ENCODE results near the gene C17orf78.
"Not testable (repeated sequence)": the region's sequence is repeated elsewhere in the genome, so short reads cannot be mapped to it uniquely, and the experiment has no call there.

The C17orf78 gene

GRCh38 chr17:37375706-37376105, at the start of gene C17orf78:
C17orf78 (plus strand) TSS chr17:37375985; CDS start chr17:37376093, 108 bp downstream.
- no peak for DNase-seq

DNA sequence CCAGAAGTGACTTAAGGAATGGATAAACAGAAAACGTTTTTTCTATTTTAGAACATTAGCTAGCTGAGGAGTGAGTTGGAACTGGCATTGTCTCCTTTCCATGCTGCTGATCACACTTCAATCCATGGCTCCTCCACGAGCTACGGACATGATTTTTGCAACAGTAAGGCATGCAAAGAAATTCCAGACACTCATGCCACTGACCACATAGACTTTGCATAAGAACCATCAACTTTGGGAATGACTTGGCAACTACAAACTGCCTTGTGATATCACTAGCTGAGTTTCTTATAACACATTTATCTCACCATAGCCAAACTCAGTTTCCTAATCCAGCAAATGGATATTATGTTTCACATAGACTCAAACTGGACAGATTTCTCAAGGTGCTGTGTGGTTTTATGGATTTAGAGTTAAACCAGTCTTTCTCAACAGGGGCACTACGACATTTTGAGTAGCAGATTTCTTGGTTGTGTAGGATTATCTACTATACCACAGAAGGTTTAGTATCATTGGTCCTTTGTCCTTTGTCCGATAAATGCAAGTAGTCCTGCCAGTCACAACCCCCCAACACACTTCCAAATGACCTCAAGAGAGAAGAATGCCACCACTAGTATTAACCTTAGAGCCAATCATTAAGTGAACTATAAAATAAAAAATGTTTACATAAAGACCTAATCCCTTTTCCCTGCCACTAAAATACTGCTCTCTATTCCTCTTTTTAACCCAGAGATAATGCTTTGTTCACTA, 48.3 kb upstream of the C17orf78 start:
- DNase-seq, result no peak

- no peak for DNase-seq
Observed at GRCh38 chr17:37338847-37339246, 36.9 kb upstream of the C17orf78 start.

GRCh38 chr17:37339321-37339720, 36.5 kb upstream of the C17orf78 start:
- no peak for DNase-seq

DNA sequence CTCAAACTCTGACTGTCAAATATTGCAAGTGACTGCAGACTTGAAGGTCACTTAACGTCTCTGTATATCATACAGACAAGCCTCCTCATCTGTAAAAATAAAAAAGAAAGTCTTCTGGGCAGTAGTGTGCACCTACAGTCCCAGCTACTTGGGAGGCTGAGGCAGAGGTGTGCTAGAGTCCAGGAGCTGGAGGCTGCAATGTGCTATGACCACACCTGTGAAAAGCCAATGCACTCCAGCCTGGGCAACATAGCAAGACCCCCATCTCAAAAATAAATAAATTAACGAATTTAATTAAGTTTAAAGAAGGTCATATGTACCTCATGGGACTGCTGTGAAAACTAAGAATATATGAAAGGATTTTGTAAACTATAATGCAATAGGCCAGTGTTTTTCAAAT, 35.0 kb upstream of the C17orf78 start:
- DNase-seq, result no peak

DNA sequence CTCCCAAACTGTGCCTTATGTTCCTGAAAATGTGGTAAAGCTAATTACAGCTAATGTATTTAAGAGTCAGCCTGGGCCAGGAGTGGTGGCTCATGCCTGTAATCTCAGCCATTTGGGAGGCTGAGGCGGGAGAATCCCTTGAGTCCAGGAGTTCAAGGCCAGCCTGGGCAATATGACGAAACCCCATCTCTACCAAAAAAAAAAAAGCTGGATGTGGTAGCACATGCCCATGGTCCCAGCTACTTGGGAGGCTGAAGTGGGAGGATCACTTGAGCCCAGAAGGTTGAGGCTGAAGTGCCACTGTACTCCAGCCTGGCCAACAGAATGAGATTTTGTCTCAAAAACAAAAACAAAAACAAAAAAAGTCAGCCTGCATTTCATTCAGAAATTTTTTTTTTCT, 33.2 kb upstream of the C17orf78 start:
- no peak for DNase-seq

GRCh38 chr17:37344519-37344918, 31.3 kb upstream of the C17orf78 start:
- DNase-seq, result no peak

DNA sequence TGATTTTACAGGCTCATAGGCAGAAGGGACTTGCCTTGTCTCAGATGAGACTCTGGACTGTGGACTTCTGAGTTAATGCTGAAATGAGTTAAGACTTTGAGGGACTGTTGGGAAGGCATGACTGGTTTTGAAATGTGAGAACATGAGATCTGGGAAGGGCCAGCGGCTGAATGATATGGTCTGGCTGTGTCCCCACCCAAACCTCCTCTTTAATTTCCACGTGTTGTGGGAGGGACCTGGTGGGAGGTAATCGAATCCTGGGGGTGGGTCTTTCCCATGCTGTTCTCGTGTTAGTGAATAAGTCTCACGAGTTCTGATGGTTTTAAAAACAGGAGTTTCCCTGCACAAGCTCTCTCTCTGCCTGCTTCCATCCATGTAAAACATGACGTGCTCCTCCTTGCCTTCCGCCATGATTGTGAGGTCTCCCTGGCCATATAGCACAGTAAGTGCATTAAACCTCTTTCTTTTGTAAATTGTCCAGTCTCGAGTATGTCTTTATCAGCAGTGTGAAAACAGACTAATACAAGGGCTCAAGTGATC, 28.9 kb upstream of the C17orf78 start:
- not testable (repeated sequence) for DNase-seq

DNA sequence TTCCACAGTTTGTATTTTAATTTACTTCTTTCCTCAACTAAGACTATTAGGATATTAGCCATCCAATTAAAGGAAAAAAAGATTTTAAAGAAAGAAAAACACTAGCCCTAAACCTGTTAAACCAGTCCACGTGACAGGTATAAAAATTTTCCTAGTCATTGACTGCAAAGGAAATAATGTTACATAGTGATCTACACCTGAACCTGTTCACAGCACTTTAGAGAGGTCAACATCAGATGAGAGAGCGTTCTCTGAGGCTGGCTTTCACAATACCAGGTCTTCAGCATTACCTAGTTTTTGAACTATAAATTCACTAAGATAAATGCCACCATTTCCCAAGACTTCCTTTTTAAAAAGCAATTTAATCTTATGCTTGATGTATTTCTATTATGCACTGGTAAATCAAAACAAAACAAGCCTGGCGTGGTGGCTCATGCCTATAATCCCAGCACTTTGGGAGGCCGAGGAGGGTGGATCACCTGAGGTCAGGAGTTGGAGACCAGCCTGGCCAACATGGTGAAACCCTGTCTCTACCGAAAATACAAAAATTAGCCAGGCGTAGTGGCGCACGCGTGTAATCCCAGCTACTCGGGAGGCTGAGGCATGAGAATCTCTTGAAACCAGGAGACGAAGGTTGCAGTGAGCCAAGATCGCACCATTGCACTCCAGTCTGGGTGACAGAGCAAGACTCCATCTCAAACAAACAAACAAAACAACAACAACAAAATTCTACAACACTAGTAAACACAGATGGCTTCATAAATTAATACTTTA, 18.8 kb upstream of the C17orf78 start:
- DNase-seq, result not testable (repeated sequence)

DNA sequence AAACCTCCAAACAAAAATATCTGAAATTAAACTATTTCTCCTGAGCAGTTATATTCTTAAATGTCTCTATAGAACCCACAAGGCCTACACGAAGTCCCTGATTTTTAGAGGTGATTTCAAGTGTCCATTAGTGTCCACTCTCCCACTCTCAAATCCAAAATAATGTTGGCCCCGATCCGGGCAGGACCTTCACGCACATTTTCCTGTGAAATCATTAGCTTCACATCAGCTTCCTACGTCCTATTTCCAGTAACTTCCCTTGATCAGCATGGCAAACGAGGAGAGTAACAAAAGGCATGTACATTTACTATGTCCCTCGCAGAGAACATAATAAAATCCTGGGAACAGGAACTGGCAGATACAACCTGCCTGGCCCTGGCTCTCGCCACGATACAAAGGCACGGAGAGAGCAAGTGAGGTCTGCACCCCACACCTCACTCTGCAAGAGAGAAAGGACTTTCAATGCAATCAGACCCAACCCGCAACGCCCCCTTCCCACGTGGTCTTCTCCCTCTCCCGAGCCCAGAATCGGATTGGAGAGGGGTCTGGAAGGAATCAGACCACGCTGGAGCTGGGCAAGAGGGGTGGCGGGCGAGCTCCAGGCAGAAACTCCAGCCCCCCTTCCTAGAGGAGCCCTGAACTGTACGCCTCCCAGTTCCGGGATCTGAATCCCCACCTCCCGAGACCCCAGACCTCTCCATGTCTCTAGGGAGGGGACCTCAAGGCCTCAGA, 17.5 kb upstream of the C17orf78 start:
- peak; percentile 61 for DNase-seq

DNA sequence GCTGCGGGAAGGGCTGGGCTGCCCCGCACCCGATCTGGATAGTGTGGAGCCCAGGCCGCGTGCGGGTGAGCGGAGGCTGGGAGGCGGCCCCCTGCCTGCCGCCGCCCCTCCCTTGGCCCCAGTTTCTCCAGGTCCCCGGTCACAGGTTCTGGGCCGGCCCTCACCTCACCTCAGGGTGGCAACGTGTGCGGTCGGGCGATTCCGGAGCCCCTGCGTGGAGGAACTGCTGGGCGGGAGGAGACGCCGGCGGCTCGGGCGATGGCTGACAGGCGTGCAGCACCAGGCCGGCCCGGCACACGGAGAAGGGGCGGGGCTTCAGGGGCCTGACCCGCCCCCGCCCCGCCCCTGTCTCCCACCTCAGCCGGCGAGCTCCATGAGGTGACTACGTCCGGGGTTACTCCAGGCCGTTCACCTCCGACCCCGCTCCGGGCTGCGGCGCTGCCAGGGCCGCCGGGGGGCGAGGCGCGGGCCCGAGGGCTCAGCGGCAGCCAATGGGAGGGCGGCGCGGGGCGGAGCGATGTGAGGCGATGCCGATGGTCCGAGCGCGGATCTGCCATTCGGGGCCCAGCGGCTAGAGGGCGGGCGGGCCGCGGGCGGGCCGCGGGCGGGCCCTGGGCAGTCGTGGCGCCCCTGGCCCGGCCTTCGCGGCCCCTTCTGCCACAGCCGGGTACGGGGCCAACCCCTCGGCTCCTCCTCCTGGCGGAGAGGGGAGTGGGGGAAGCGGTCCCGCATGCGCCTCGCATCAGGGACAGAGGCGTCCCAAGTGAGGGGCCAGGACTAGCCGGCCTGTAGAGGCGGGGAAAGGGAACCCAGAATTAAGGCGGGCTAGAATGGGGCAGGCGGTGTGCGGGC, 16.7 kb upstream of the C17orf78 start:
- peak; percentile 96 for DNase-seq

DNA sequence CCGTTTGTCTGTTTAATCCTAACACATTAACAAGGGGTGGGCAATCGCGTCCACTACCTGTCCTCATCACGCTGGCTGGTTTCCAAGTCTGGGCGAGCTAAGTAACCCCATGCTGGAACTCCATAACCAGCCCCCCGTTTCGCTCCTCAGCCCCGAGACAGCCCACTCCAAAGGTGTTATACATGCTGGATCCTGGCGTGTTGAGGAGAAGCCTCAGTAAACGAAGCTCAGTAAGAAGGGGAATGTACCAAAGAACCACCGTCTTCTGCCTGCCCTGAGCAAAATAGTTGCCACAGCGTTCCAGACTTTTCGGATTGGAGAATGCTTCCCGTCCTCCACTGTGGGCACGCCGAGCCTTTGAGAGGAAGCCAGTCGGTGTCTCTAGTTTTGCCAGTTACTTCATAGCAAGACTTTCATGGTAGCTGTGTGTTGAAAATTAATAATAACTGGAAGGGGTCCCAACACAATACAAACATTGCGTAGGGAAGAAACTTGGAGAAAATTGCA, 16.1 kb upstream of the C17orf78 start:
- no peak for DNase-seq

- DNase-seq, result no peak
Observed at GRCh38 chr17:37360632-37361031, 15.2 kb upstream of the C17orf78 start.

GRCh38 chr17:37361543-37361942, 14.2 kb upstream of the C17orf78 start:
- DNase-seq, result no peak

GRCh38 chr17:37365589-37365988, 10.2 kb upstream of the C17orf78 start:
- DNase-seq, result no peak

- DNase-seq, result no peak
Observed at GRCh38 chr17:37368577-37368976, 7.2 kb upstream of the C17orf78 start.

DNA sequence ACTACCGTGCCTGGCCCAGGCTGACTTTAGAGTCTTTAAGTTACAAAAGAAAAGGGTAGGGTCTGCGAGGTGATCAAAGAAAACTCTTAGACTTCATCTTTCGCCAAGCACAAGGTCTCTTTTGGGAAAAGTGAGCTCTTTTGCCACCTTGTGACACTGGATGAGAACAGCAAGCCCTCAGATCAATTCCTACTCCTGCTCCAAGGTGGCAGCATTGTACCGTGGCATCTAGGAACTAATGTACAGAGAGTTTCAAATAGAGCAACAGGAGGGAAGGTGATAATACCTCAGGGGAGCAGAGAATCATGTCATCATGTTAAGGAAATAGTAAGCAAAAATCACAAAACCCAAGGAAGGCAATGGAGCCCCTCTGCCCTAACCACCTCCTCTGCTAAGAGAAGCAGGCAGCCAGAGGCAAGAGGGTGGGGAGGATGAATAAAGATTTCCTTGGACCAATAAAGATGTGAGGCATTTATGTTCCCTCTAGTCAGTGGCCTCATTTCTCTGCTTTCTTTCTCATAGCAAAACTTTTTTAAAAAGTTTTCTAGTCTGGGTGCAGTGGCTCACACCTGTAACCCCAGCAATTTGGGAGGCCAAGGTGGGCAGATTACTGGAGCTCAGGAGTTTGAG, 2.1 kb upstream of the C17orf78 start:
- peak; percentile 90 for DNase-seq

GRCh38 chr17:37382056-37382455, 6.3 kb downstream of the C17orf78 start:
- DNase-seq, result no peak

GRCh38 chr17:37384560-37385149, 8.9 kb downstream of the C17orf78 start:
- DNase-seq, result no peak

- DNase-seq, result no peak
Observed at GRCh38 chr17:37385474-37385990, 9.7 kb downstream of the C17orf78 start.

DNA sequence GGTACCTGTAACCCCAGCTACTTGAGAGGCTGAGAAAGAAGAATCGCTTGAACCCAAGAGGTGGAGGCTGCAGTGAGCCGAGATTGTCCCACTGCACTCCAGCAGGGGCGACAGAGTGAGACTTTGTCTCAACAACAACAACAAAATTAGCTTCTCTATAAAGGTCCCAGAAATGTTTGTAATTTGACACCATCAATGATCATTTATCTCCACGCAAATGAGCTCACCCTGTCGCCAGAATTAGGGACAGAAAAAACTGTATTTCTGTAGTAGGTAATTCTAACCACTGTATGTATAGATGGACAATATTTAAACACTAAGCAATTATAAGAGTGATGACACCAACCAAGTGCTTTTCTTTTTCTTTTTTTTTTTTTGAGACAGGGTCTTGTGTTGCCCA, 10.7 kb downstream of the C17orf78 start:
- DNase-seq, result no peak

Measured in hematopoietic multipotent progenitor cell treated with erythropoietin and hydrocortisone succinate and interleukin-3 and kit ligand, for 8 days (in vitro differentiated cells).